HepG2 (cell line): ENCODE measurements around the gene EPB41L1.

ENCODE experiments used
- CTCF ChIP-seq: sonication (generic); formaldehyde crosslinking; IDR thresholded peaks from 2 replicates; pipeline ENCODE4 v1.5.0; 2020; ENCODE audit warnings: mild to moderate bottlenecking, missing genetic modification reagents, moderate library complexity
- GTF2F1 ChIP-seq: fragments of 150-350 bp; IDR thresholded peaks from 2 replicates; pipeline ENCODE4 v1.6.1; 2014; ENCODE audit warnings: low read length
- PCBP2 ChIP-seq: fragments of 200-400 bp; formaldehyde crosslinking; optimal IDR thresholded peaks from 2 replicates; pipeline ENCODE3; 2018; ENCODE audit warnings: low read length, low read depth; ENCODE audit not compliant: poor library complexity, severe bottlenecking
- POLR2A ChIP-seq, 2 experiments: IDR thresholded peaks; 2 replicates each; pipeline ENCODE4 v1.6.1; 2011; ENCODE audit warnings: low read depth in 2 of 2, low read length in 2 of 2, mild to moderate bottlenecking in 1 of 2, moderate library complexity in 1 of 2; ENCODE audit not compliant: insufficient read depth in 1 of 2
- PPARG ChIP-seq: conservative IDR thresholded peaks from 2 replicates; pipeline ENCODE4 v1.6.1; 2016; ENCODE audit warnings: missing biosample characterization, missing genetic modification reagents
- TF ChIP-seq, protein P1 (sequence below): sonication (generic); formaldehyde crosslinking; IDR thresholded peaks from 2 replicates; pipeline ENCODE4 v1.8.1; 2023; ENCODE audit warnings: mild to moderate bottlenecking, moderate library complexity, missing genetic modification reagents
- TF ChIP-seq, protein P2 (sequence below): sonication (generic); formaldehyde crosslinking; IDR thresholded peaks from 2 replicates; pipeline ENCODE4 v1.5.0; 2020; ENCODE audit warnings: missing genetic modification reagents

- TF ChIP-seq, protein P1, sequence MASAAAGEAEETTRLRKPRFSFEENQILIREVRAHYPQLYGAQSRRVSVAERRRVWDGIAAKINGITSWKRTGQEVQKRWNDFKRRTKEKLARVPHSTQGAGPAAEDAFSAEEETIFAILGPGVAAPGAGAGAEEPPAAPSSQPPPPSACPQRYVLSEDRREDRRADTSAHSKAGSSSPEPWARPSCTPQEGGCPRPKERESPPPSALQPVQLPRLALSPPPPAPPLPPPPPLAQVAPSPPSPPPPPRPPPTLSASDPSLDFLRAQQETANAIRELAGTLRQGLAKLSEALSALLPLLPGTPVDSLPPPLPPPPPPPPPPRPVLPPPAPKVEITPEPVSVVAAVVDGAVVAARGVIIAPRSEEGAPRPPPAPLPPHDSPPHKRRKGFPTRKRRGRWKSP = no peak
- TF ChIP-seq POLR2A (IDR thresholded peaks at IDR 0.05; ENCODE audit: insufficient read depth in 1 of 2, low read depth in 2 of 2, low read length in 2 of 2) = no peak
- no peak for TF ChIP-seq GTF2F1
- TF ChIP-seq CTCF (CRISPR knock-in tag) = no peak
- no peak for TF ChIP-seq PCBP2
- TF ChIP-seq PPARG (CRISPR knock-in tag) = no peak
- TF ChIP-seq, protein P2, sequence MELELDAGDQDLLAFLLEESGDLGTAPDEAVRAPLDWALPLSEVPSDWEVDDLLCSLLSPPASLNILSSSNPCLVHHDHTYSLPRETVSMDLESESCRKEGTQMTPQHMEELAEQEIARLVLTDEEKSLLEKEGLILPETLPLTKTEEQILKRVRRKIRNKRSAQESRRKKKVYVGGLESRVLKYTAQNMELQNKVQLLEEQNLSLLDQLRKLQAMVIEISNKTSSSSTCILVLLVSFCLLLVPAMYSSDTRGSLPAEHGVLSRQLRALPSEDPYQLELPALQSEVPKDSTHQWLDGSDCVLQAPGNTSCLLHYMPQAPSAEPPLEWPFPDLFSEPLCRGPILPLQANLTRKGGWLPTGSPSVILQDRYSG (CRISPR knock-in tag) = no peak
Observed at GRCh38 chr20:36158160-36158741, 3.7 kb downstream of the EPB41L1 start.
